PC-9 (cell line): ENCODE measurements around the gene AMACR. TPM values are rescaled to one million over a fixed set of nuclear protein-coding genes. Genes with fewer than 3 reads are reported as not detected.
"Not testable (repeated sequence)": the region's sequence is repeated elsewhere in the genome, so short reads cannot be mapped to it uniquely, and the experiment has no call there.

Experiments
- BruUV-seq: library from RNA; stranded (reverse); fragments of 400-500 nt; replicated peaks from 2 replicates; lab custom pipeline; 2021; lab: Mats Ljungman, UMichigan
- CTCF ChIA-PET: fragments of 300-600 bp; sonication (Branson Sonifier 250); formaldehyde crosslinking; loops from one replicate; lab custom pipeline; 2022; ENCODE audit warnings: antibody characterized with exemption; lab: Charles Lee
- POLR2A ChIA-PET: fragments of 300-600 bp; sonication (Branson Sonifier 250); formaldehyde crosslinking; loops from one replicate; lab custom pipeline; 2022; ENCODE audit warnings: antibody characterized with exemption; ENCODE audit not compliant: unreplicated experiment; lab: Charles Lee
- DNase-seq, 2 experiments: peaks; one replicate each; pipeline versions ENCODE4 v3.0.0 to v3.0.0-alpha.2; 2015 to 2022; ENCODE audit warnings: mixed read lengths in 1 of 2
- H2AFZ ChIP-seq: fragments of 200-600 bp; sonication (generic); 2 replicates; pipeline ENCODE4 v1.8.1; 2017; ENCODE audit warnings: antibody characterized with exemption
- H3F3A ChIP-seq: fragments of 200-600 bp; sonication (generic); 2 replicates; pipeline ENCODE4 v1.8.1; 2017; ENCODE audit warnings: antibody characterized with exemption, mild to moderate bottlenecking, low read depth; ENCODE audit not compliant: insufficient read depth
- H3K27ac ChIP-seq: fragments of 200-600 bp; sonication (generic); 2 replicates; pipeline ENCODE4 v1.6.1; 2016; ENCODE audit warnings: mixed run types
- H3K27me3 ChIP-seq: fragments of 200-600 bp; sonication (generic); 2 replicates; pipeline ENCODE4 v1.6.1; 2016; ENCODE audit warnings: low read depth, mixed run types; ENCODE audit not compliant: insufficient read depth
- H3K36me3 ChIP-seq: fragments of 200-600 bp; sonication (generic); 2 replicates; pipeline ENCODE4 v1.6.1; 2016; ENCODE audit warnings: low read depth, mixed run types
- H3K4me1 ChIP-seq: fragments of 200-600 bp; sonication (generic); replicated peaks from 2 replicates; pipeline ENCODE4 v1.6.1; 2016; ENCODE audit warnings: mixed run types; ENCODE audit not compliant: insufficient read depth
- H3K4me2 ChIP-seq: fragments of 200-600 bp; sonication (generic); 2 replicates; pipeline ENCODE4 v1.6.1; 2017; ENCODE audit warnings: mixed run types
- H3K4me3 ChIP-seq: fragments of 200-600 bp; sonication (generic); 2 replicates; pipeline ENCODE4 v1.6.1; 2016; ENCODE audit warnings: mixed run types
- H3K79me2 ChIP-seq: fragments of 200-600 bp; sonication (generic); 2 replicates; pipeline ENCODE4 v1.6.1; 2017; ENCODE audit warnings: low read depth, mixed run types
- H3K9me2 ChIP-seq: fragments of 200-600 bp; sonication (generic); 2 replicates; pipeline ENCODE4 v1.8.1; 2017; ENCODE audit warnings: mild to moderate bottlenecking; ENCODE audit not compliant: insufficient read depth
- H3K9me3 ChIP-seq: fragments of 200-600 bp; sonication (generic); 2 replicates; pipeline ENCODE4 v1.8.1; 2016; ENCODE audit warnings: low read depth; ENCODE audit not compliant: insufficient read depth
- H4K20me1 ChIP-seq: fragments of 200-600 bp; sonication (generic); 2 replicates; pipeline ENCODE4 v1.8.1; 2017; ENCODE audit not compliant: insufficient read depth
- EZH2 ChIP-seq: fragments of 200-600 bp; sonication (generic); IDR thresholded peaks from 2 replicates; pipeline ENCODE4 v1.8.0; 2017; ENCODE audit warnings: antibody characterized with exemption, low read depth
- intact Hi-C: fragments of 100-400 bp; cut with micrococcal nuclease; formaldehyde crosslinking; loops from one replicate; pipeline ENCODE4 v1.10.0; 2022; ENCODE audit not compliant: unreplicated experiment
- total RNA-seq: library from RNA; stranded (reverse); gene quantifications from 2 replicates; pipeline ENCODE4 v1.2.3, GENCODE V29; 2021
- TF ChIP-seq, protein P1 (sequence below): fragments of 200-600 bp; sonication (generic); conservative IDR thresholded peaks from 2 replicates; pipeline ENCODE4 v1.6.1; 2017; ENCODE audit warnings: mixed run types, antibody characterized with exemption, mild to moderate bottlenecking, moderate library complexity

The AMACR gene
- total RNA-seq, 1 experiment from 2014 or later = 31.2 TPM

- POLR2A ChIA-PET = no interaction called here
- H3K79me2 ChIP-seq = no peaks in the 10 kb centered on the region
- H3F3A ChIP-seq = peaks cover 16% of the 10 kb centered on the region
- no peak overlapping the region for H2AFZ ChIP-seq
- no TSS peak for BruUV-seq
- no peaks in the 10 kb centered on the region for H3K9me3 ChIP-seq
- H3K9me2 ChIP-seq = no peaks in the 10 kb centered on the region
- no peak overlapping the region for H3K4me2 ChIP-seq
- no peaks in the 10 kb centered on the region for H4K20me1 ChIP-seq
- intact Hi-C loops = no loop called here
- TF ChIP-seq, protein P1, sequence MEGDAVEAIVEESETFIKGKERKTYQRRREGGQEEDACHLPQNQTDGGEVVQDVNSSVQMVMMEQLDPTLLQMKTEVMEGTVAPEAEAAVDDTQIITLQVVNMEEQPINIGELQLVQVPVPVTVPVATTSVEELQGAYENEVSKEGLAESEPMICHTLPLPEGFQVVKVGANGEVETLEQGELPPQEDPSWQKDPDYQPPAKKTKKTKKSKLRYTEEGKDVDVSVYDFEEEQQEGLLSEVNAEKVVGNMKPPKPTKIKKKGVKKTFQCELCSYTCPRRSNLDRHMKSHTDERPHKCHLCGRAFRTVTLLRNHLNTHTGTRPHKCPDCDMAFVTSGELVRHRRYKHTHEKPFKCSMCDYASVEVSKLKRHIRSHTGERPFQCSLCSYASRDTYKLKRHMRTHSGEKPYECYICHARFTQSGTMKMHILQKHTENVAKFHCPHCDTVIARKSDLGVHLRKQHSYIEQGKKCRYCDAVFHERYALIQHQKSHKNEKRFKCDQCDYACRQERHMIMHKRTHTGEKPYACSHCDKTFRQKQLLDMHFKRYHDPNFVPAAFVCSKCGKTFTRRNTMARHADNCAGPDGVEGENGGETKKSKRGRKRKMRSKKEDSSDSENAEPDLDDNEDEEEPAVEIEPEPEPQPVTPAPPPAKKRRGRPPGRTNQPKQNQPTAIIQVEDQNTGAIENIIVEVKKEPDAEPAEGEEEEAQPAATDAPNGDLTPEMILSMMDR = no peak
- no peak for TF ChIP-seq EZH2
- CTCF ChIA-PET = interaction anchor here (0.5 to 0.6 kb wide), 3 partner anchors 17 to 1493 kb away, joined by 3 to 7 read pairs (median 4); no protein-coding TSS in a partner anchor
- H3K36me3 ChIP-seq = no peaks in the 10 kb centered on the region
- no peaks in the 10 kb centered on the region for H3K27me3 ChIP-seq
- no peak overlapping the region for H3K4me3 ChIP-seq
- DNase-seq = no peak
- H3K4me1 ChIP-seq = peaks cover 13% of the 10 kb centered on the region
- no peak overlapping the region for H3K27ac ChIP-seq
Measured at GRCh38 chr5:34012791-34013190, 4.9 kb upstream of the AMACR start.

- intact Hi-C loops = no loop called here
- Histone ChIP-seq H3K27me3 (no peaks in the 10 kb centered on the region), H3K27ac (no peak overlapping the region), H3K9me2 (no peaks in the 10 kb centered on the region), H3K4me2 (no peak overlapping the region), H3K79me2 (peaks cover 3% of the 10 kb centered on the region; the same call in 1 of the 2 replicates), H4K20me1 (no peaks in the 10 kb centered on the region), H3K4me1 (peaks cover 21% of the 10 kb centered on the region), H3F3A (peaks cover 24% of the 10 kb centered on the region), H3K9me3 (no peaks in the 10 kb centered on the region), H3K36me3 (no peaks in the 10 kb centered on the region), H3K4me3 (no peak overlapping the region), H2AFZ (no peak overlapping the region)
- DNase-seq = no peak
- ChIA-PET CTCF (no interaction called here), POLR2A (no interaction called here)
- TF ChIP-seq, protein P1 = no peak
- no peak for TF ChIP-seq EZH2
- BruUV-seq = no TSS peak
Measured at GRCh38 chr5:34011536-34011935, 3.7 kb upstream of the AMACR start.

GRCh38 chr5:34010146-34010545 is 2.3 kb upstream of the AMACR start:
- H3K27me3 ChIP-seq, H3K4me2 ChIP-seq, H3K9me2 ChIP-seq, intact Hi-C loops, H3K9me3 ChIP-seq, H4K20me1 ChIP-seq, CTCF ChIA-PET, POLR2A ChIA-PET, BruUV-seq, H2AFZ ChIP-seq, H3K36me3 ChIP-seq, DNase-seq, H3K79me2 ChIP-seq, H3K27ac ChIP-seq, H3K4me3 ChIP-seq: not testable (repeated sequence)
- peaks cover 24% of the 10 kb centered on the region for H3F3A ChIP-seq
- H3K4me1 ChIP-seq = peaks cover 26% of the 10 kb centered on the region

- BruUV-seq = no TSS peak
- ChIA-PET POLR2A (no interaction called here), CTCF (no interaction called here)
- intact Hi-C loops = loop anchor here (5.0 kb wide), 2 partner anchors 233 to 918 kb away; partner anchors contain the start of gene DNAJC21
- no peaks in the 10 kb centered on the region for H3K27me3 ChIP-seq
- DNase-seq = no peak
- H2AFZ ChIP-seq = no peak overlapping the region
- H3K36me3 ChIP-seq = no peaks in the 10 kb centered on the region
- no peaks in the 10 kb centered on the region for H4K20me1 ChIP-seq
- no peaks in the 10 kb centered on the region for H3K9me2 ChIP-seq
- H3K9me3 ChIP-seq = no peaks in the 10 kb centered on the region
- peaks cover 26% of the 10 kb centered on the region for H3K4me1 ChIP-seq
- TF ChIP-seq, protein P1 = no peak
- no peak for TF ChIP-seq EZH2
- peaks cover 9% of the 10 kb centered on the region; the same call in 1 of the 2 replicates for H3K79me2 ChIP-seq
- H3K27ac ChIP-seq = no peak overlapping the region
- H3K4me3 ChIP-seq = peak overlapping the region; percentile 82; the same call in 1 of the 2 replicates
- H3F3A ChIP-seq = peaks cover 24% of the 10 kb centered on the region
- peak overlapping the region; percentile 94 for H3K4me2 ChIP-seq
Measured at GRCh38 chr5:34009610-34010009, 1.8 kb upstream of the AMACR start.
